HG02588 (cell line): ENCODE measurements around the gene LARGE1.

Experiments used
- ATAC-seq: cut with Tn5 transposase; IDR thresholded peaks from one replicate; pipeline ENCODE4 v1.9.1; 2021; ENCODE audit warnings: mild to moderate bottlenecking, moderate library complexity; ENCODE audit not compliant: unreplicated experiment

LARGE1 gene

GRCh38 chr22:33920197-33920540, at the start of gene LARGE1:
TSS of gene LARGE1 (minus strand) at chr22:33920476.
- ATAC-seq: peak; percentile 14

- no peak for ATAC-seq
These were observed 48.8 kb upstream of the LARGE1 start for GRCh38 chr22:33969045-33969444.

- no peak for ATAC-seq
These were observed 43.8 kb upstream of the LARGE1 start for GRCh38 chr22:33964121-33964520.

GRCh38 chr22:33962409-33962808, 42.1 kb upstream of the LARGE1 start:
- ATAC-seq: no peak

- ATAC-seq: no peak
These were observed 38.5 kb upstream of the LARGE1 start for GRCh38 chr22:33958741-33959140.

GRCh38 chr22:33957086-33957485, 36.8 kb upstream of the LARGE1 start:
- ATAC-seq: no peak

GRCh38 chr22:33952776-33953175, 32.5 kb upstream of the LARGE1 start:
- no peak for ATAC-seq

GRCh38 chr22:33940741-33941140, 20.5 kb upstream of the LARGE1 start:
- no peak for ATAC-seq

- no peak for ATAC-seq
These were observed 12.7 kb upstream of the LARGE1 start for GRCh38 chr22:33932997-33933396.

- ATAC-seq: no peak
These were observed 11.1 kb upstream of the LARGE1 start for GRCh38 chr22:33931406-33931805.

- ATAC-seq: no peak
These were observed 7.5 kb upstream of the LARGE1 start for GRCh38 chr22:33927752-33928151.

GRCh38 chr22:33925194-33925593, 4.9 kb upstream of the LARGE1 start:
- no peak for ATAC-seq

- no peak for ATAC-seq
These were observed 3.5 kb upstream of the LARGE1 start for GRCh38 chr22:33923660-33924246.

GRCh38 chr22:33923033-33923432, 2.8 kb upstream of the LARGE1 start:
- no peak for ATAC-seq

GRCh38 chr22:33922349-33922681, 2.0 kb upstream of the LARGE1 start:
- no peak for ATAC-seq

- no peak for ATAC-seq
These were observed 1.5 kb upstream of the LARGE1 start for GRCh38 chr22:33921525-33922348.

- ATAC-seq: peak; percentile 64
These were observed 750 bp upstream of the LARGE1 start for GRCh38 chr22:33920927-33921524.

GRCh38 chr22:33919391-33920196, 682 bp downstream of the LARGE1 start:
- peak; percentile 15 for ATAC-seq

- no peak for ATAC-seq
These were observed 1.5 kb downstream of the LARGE1 start for GRCh38 chr22:33918676-33919365.

GRCh38 chr22:33917744-33918406, 2.4 kb downstream of the LARGE1 start:
- no peak for ATAC-seq
